Tongue (tissue), 2 donors: ENCODE results near the gene GIPC2. TPM values are rescaled to one million over a fixed set of nuclear protein-coding genes. Genes with fewer than 3 reads are reported as not detected.
"Not testable (repeated sequence)": the region's sequence is repeated elsewhere in the genome, so short reads cannot be mapped to it uniquely, and the experiment has no call there.

Experiments
- DNase-seq: peaks from one replicate; pipeline ENCODE4 v3.0.0-alpha.2; 2015
- total RNA-seq: library from RNA; depleted of rRNA; stranded (reverse); fragments of >200 nt; gene quantifications from one replicate; pipeline ENCODE4 v1.2.3, GENCODE V29; 2014

The GIPC2 gene
- total RNA-seq, result 1.7 TPM

- DNase-seq, result peak; percentile 53
Measured at GRCh38 chr1:78045926-78046778, at the start of gene GIPC2. Gene GIPC2 (plus strand): TSS chr1:78045966. CDS start chr1:78046095, 129 bp downstream.

- DNase-seq, result no peak
Measured at GRCh38 chr1:77996734-77997133, 49.0 kb upstream of the GIPC2 start.

GRCh38 chr1:78000536-78000935, 45.2 kb upstream of the GIPC2 start:
- DNase-seq, result not testable (repeated sequence)

- DNase-seq, result no peak
Measured at GRCh38 chr1:78003070-78003746, 42.6 kb upstream of the GIPC2 start.

- peak; percentile 85 for DNase-seq
Measured at GRCh38 chr1:78003882-78004718, 41.7 kb upstream of the GIPC2 start.

- DNase-seq, result peak; percentile 99
Measured at GRCh38 chr1:78004719-78005447, 40.9 kb upstream of the GIPC2 start, which contains the start of gene DNAJB4. Gene DNAJB4 (plus strand): TSS chr1:78004939. CDS start chr1:78005111, 172 bp downstream.

- no peak for DNase-seq
Measured at GRCh38 chr1:78005448-78005722, 40.4 kb upstream of the GIPC2 start.

- DNase-seq, result peak; percentile 96
Measured at GRCh38 chr1:78005755-78006154, 40.0 kb upstream of the GIPC2 start.

GRCh38 chr1:78006521-78006920, 39.2 kb upstream of the GIPC2 start:
- DNase-seq, result peak; percentile 15

GRCh38 chr1:78007677-78008341, 38.0 kb upstream of the GIPC2 start:
- DNase-seq, result no peak

GRCh38 chr1:78009276-78009675, 36.5 kb upstream of the GIPC2 start:
- DNase-seq, result no peak

GRCh38 chr1:78009836-78010235, 35.9 kb upstream of the GIPC2 start:
- no peak for DNase-seq

GRCh38 chr1:78011050-78011449, 34.7 kb upstream of the GIPC2 start:
- DNase-seq, result no peak

- DNase-seq, result no peak
Measured at GRCh38 chr1:78015148-78015547, 30.6 kb upstream of the GIPC2 start.

GRCh38 chr1:78019024-78019423, 26.7 kb upstream of the GIPC2 start:
- DNase-seq, result no peak

- DNase-seq, result not testable (repeated sequence)
Measured at GRCh38 chr1:78021134-78021533, 24.6 kb upstream of the GIPC2 start.

- DNase-seq, result no peak
Measured at GRCh38 chr1:78029793-78030192, 16.0 kb upstream of the GIPC2 start.

GRCh38 chr1:78032996-78033796, 12.6 kb upstream of the GIPC2 start:
- no peak for DNase-seq

GRCh38 chr1:78033797-78034172, 12.0 kb upstream of the GIPC2 start:
- no peak for DNase-seq

GRCh38 chr1:78035121-78035520, 10.6 kb upstream of the GIPC2 start:
- DNase-seq, result no peak

- no peak for DNase-seq
Measured at GRCh38 chr1:78036450-78036849, 9.3 kb upstream of the GIPC2 start.
